Small intestine (tissue), 7 donors: Measurements from ENCODE around the gene TRAF2. TPM values are rescaled to one million over a fixed set of nuclear protein-coding genes. Genes with fewer than 3 reads are reported as not detected.

Experiments used
- DNase-seq, 2 donors: peaks; one replicate each; pipeline versions ENCODE4 v3.0.0 to v3.0.0-alpha.2; 2013
- FAIRE-seq: peaks from 2 replicates; lab custom pipeline; 2012; peaks lifted over from hg19 to GRCh38; lab: Jason Lieb, UNC
- H3K27ac ChIP-seq, 3 donors: one replicate each; pipeline ENCODE4 v1.5.1; 2013; ENCODE audit warnings: low read length in 2 of 3, mild to moderate bottlenecking in 2 of 3, control low read depth in 1 of 3, inconsistent platforms in 1 of 3, low read depth in 1 of 3, moderate library complexity in 1 of 3
- H3K27me3 ChIP-seq, 3 donors: one replicate each; pipeline ENCODE4 v1.6.1; 2013; ENCODE audit warnings: low read length in 3 of 3, inconsistent platforms in 1 of 3; ENCODE audit not compliant: control insufficient read depth in 3 of 3, insufficient read depth in 3 of 3
- H3K36me3 ChIP-seq, 3 donors: one replicate each; pipeline ENCODE4 v1.6.1; 2013; ENCODE audit warnings: low read length in 3 of 3, inconsistent platforms in 1 of 3, low read depth in 1 of 3, mild to moderate bottlenecking in 1 of 3, moderate library complexity in 1 of 3; ENCODE audit not compliant: control insufficient read depth in 3 of 3, insufficient read depth in 2 of 3
- H3K4me1 ChIP-seq, 3 donors: one replicate each; pipeline ENCODE4 v1.6.1; 2013; ENCODE audit warnings: low read length in 2 of 3, inconsistent platforms in 1 of 3, low read depth in 1 of 3, mild to moderate bottlenecking in 1 of 3, moderate library complexity in 1 of 3; ENCODE audit not compliant: control insufficient read depth in 3 of 3, insufficient read depth in 2 of 3
- H3K4me3 ChIP-seq, 3 donors: one replicate each; pipeline ENCODE4 v1.5.1; 2013; ENCODE audit warnings: low read length in 3 of 3, control low read depth in 1 of 3, inconsistent platforms in 1 of 3, low read depth in 1 of 3, mild to moderate bottlenecking in 1 of 3, moderate library complexity in 1 of 3
- H3K9me3 ChIP-seq, 2 donors: one replicate each; pipeline ENCODE4 v1.6.1; 2013; ENCODE audit warnings: low read depth in 1 of 2, low read length in 1 of 2; ENCODE audit not compliant: control insufficient read depth in 2 of 2, insufficient read depth in 1 of 2
- WGBS, 3 donors: extraction: QIAGEN DNeasy Blood & Tissue Kit; methylation state at CpG; one replicate each; pipeline ENCODE4 v1.1.7; 2013; 5-methylcytosine and 5-hydroxymethylcytosine counted together
- polyA plus RNA-seq, 4 donors: library from polyadenylated mRNA; stranded (reverse) in 3 of 4; unstranded in 1 of 4; fragments of 200-250 nt in 3 of 4; fragments of 120-200 nt in 1 of 4; gene quantifications; one replicate each; pipeline versions ENCODE4 v1.2.1 to v1.2.3, GENCODE V29; 2013
- donor health status: healthy with polysubstance abuse.
- donor health status: control.
- donor health status: control.
- donor health status: Bipolar disorder and iron deficiency.
- donor health status: healthy.

The TRAF2 gene
- polyA plus RNA-seq, 4 donors, result 11.2 to 20.9 (median 13.8) TPM

- peaks cover 13 to 85% (median 14%) of the 10 kb centered on the region in 3 donors for H3K36me3 ChIP-seq
- FAIRE-seq, result no peak
- no peak overlapping the region for H3K4me3 ChIP-seq
- no peaks in the 10 kb centered on the region for H3K27me3 ChIP-seq
- 95 to 97% (median 96%) methylated on average over 19 of the region's 19 CpGs for WGBS, 3 donors
- H3K9me3 ChIP-seq, result no peaks in the 10 kb centered on the region
- no peaks in the 10 kb centered on the region for H3K4me1 ChIP-seq
- no peak for DNase-seq
- no peak overlapping the region for H3K27ac ChIP-seq
Observed at GRCh38 chr9:136923881-136924280, 37.6 kb downstream of the TRAF2 start.

DNA sequence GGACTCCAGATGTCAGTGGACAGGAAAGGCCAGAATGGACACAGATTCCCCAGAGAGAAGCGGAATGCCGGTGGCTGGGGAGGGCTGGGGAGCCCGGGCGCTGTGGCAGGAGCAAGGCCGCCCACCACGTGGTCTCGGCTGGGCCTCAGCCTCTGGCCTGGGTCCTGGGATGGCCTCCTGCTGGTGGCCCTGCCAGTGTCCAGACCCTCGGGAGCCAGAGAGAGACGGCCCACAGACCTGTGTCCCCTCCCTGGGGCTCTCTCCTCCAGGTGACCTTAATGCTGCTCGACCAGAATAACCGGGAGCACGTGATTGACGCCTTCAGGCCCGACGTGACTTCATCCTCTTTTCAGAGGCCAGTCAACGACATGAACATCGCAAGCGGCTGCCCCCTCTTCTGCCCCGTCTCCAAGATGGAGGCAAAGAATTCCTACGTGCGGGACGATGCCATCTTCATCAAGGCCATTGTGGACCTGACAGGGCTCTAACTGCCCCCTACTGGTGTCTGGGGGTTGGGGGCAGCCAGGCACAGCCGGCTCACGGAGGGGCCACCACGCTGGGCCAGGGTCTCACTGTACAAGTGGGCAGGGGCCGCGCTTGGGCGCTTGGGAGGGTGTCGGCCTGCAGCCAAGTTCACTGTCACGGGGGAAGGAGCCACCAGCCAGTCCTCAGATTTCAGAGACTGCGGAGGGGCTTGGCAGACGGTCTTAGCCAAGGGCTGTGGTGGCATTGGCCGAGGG lies 39.3 kb downstream of the TRAF2 start:
- no peaks in the 10 kb centered on the region for H3K27me3 ChIP-seq
- no peak overlapping the region for H3K27ac ChIP-seq
- no peak for DNase-seq
- H3K9me3 ChIP-seq, result no peaks in the 10 kb centered on the region
- H3K36me3 ChIP-seq, result peaks cover 9 to 78% (median 11%) of the 10 kb centered on the region in 3 donors
- H3K4me1 ChIP-seq, result no peaks in the 10 kb centered on the region
- FAIRE-seq, result no peak
- H3K4me3 ChIP-seq, result no peak overlapping the region
- 81 to 89% (median 87%) methylated on average over 31 to 33 of the region's 33 CpGs for WGBS, 3 donors

DNA sequence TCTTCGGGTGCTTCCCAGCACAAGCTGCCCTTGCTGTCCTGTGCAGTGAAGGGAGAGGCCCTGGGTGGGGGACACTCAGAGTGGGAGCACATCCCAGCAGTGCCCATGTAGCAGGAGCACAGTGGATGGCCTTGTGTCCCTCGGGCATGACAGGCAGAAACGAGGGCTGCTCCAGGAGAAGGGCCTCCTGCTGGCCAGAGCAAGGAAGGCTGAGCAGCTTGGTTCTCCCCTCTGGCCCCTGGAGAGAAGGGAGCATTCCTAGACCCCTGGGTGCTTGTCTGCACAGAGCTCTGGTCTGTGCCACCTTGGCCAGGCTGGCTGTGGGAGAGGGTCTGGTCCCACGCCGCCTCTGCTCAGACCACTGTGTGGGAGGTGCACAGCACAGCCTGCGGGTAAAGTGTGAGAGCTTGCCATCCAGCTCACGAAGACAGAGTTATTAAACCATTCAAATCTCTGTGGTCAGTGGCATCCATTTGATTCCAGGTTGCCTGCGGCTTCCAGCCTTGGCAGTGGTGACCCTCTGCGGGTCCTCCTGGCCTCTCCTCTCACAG lies 39.9 kb downstream of the TRAF2 start:
- DNase-seq, result no peak
- FAIRE-seq, result no peak
- H3K36me3 ChIP-seq, result peaks cover 7 to 72% (median 7%) of the 10 kb centered on the region in 3 donors
- no peak overlapping the region for H3K27ac ChIP-seq
- no peak overlapping the region for H3K4me3 ChIP-seq
- H3K27me3 ChIP-seq, result no peaks in the 10 kb centered on the region
- H3K4me1 ChIP-seq, result no peaks in the 10 kb centered on the region
- H3K9me3 ChIP-seq, result no peaks in the 10 kb centered on the region
- WGBS, 3 donors, result 83 to 88% (median 85%) methylated on average over 9 of the region's 9 CpGs

- 94 to 97% (median 95%) methylated on average over 13 of the region's 13 CpGs for WGBS, 3 donors
Observed at GRCh38 chr9:136926749-136927148, 40.4 kb downstream of the TRAF2 start.

DNA sequence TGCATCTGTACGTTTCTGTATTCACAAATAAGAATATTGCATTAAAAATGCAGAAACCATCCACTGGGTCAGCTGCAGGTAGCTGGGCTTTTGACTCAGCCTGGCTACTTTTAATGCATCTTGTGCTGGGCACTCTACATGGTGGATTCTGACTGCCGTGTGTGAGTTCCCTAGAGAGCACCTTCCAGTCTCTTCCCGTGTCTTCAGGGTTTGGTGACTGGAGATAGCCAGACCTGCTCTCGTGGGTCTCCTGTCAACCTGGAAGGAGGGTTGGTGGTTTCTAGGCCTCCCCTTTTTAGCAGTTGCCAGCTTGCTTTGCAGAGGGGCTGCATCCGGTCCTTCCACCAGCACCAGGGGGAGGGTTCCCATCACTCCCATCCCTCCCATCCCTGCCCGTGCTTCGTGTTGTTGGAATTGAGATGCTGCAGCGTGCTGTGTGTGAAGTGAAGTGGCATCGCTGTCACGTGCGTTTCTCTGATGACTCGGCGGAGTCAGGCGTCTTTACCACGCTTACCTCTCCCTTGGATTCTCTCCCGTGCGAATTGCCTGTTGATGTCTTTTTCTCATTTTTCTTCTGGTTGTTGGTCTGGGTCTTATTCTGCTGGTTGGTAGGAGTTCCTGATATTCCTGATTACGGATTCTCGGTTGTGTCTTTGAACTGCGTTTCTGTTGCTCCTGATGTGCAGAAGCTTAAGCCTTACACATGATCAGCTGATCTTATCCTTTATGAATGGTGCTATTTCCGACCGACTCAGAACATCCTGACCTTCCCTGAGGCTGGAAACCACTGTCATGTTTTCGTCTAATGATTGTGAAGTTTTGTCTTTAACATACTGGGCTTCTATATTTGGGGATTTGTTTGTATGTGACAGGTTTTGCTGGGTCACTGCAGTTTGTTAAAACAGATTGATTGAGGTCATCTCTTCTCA lies 41.3 kb downstream of the TRAF2 start:
- Histone ChIP-seq H3K4me1 (no peaks in the 10 kb centered on the region), H3K36me3 (peaks cover 5 to 59% (median 6%) of the 10 kb centered on the region in 3 donors), H3K27ac (no peak overlapping the region), H3K4me3 (no peak overlapping the region), H3K27me3 (no peaks in the 10 kb centered on the region), H3K9me3 (no peaks in the 10 kb centered on the region)
- FAIRE-seq, result no peak
- DNase-seq, result no peak
- WGBS, 3 donors, result 78 to 88% (median 88%) methylated on average over 23 of the region's 23 CpGs

More at GRCh38 chr9:136926749-136927148, 40.4 kb downstream of the TRAF2 start:
- no peak for FAIRE-seq
- no peaks in the 10 kb centered on the region for H3K4me1 ChIP-seq
- H3K4me3 ChIP-seq, result no peak overlapping the region
- H3K27me3 ChIP-seq, result no peaks in the 10 kb centered on the region
- H3K36me3 ChIP-seq, result peaks cover 5 to 67% (median 6%) of the 10 kb centered on the region in 3 donors
- H3K27ac ChIP-seq, result no peak overlapping the region
- H3K9me3 ChIP-seq, result no peaks in the 10 kb centered on the region
- no peak for DNase-seq

- no peak for FAIRE-seq
- H3K9me3 ChIP-seq, result peaks cover 0 to 3% of the 10 kb centered on the region in 2 donors
- peaks cover 5 to 52% (median 5%) of the 10 kb centered on the region in 3 donors for H3K36me3 ChIP-seq
- WGBS, 3 donors, result 73 to 80% (median 78%) methylated on average over 8 to 9 of the region's 9 CpGs
- DNase-seq, result no peak
- H3K4me1 ChIP-seq, result no peaks in the 10 kb centered on the region
- peak overlapping the region in 1 of 3 donors; percentile 6 for H3K27ac ChIP-seq
- no peaks in the 10 kb centered on the region for H3K27me3 ChIP-seq
- no peak overlapping the region for H3K4me3 ChIP-seq
Observed at GRCh38 chr9:136928591-136928990, 42.3 kb downstream of the TRAF2 start.

- Histone ChIP-seq H3K4me3 (no peak overlapping the region), H3K9me3 (peaks cover 0 to 3% of the 10 kb centered on the region in 2 donors), H3K27me3 (no peaks in the 10 kb centered on the region), H3K4me1 (no peaks in the 10 kb centered on the region), H3K27ac (no peak overlapping the region), H3K36me3 (peaks cover under 1 to 49% (median 5%) of the 10 kb centered on the region in 3 donors)
- DNase-seq (no peak), FAIRE-seq (no peak)
- WGBS, 3 donors, result 95 to 97% (median 96%) methylated on average over 4 of the region's 4 CpGs
Observed at GRCh38 chr9:136930014-136930413, 43.7 kb downstream of the TRAF2 start.

DNA sequence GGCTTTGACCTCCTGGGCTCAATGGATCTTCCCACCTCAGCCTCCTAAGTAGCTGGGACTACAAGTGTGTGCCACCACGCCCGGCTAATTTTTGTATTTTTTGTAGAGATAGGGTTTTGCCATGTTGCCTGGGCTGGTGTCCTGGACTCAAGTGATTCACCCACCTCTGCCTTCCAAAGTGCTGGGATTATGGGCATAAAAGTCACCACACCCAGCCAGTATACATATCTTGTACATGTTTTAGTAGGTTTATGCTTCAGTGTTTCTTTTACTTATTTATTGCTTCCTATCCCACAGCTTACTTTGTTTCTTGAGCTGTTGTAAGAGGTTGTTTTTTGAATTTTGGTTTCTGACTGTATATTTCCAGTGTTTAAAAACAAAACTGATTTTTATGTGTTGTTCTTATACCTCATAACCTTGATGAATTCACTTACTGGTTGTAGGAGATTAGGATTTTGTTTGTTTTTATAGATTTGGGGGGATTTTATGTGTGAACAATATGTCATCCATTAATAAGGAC lies 45.4 kb downstream of the TRAF2 start:
- Histone ChIP-seq H3K27me3 (no peaks in the 10 kb centered on the region), H3K4me1 (no peaks in the 10 kb centered on the region), H3K27ac (no peak overlapping the region), H3K9me3 (peaks cover 0 to 3% of the 10 kb centered on the region in 2 donors), H3K36me3 (peaks cover 0 to 32% (median under 1%) of the 10 kb centered on the region in 3 donors), H3K4me3 (no peak overlapping the region)
- no peak for DNase-seq
- FAIRE-seq, result no peak
- 95 to 100% (median 99%) methylated on average over 2 of the region's 2 CpGs for WGBS, 3 donors
